GM19025 (cell line): ENCODE measurements around the gene MR1.

Experiments
- ATAC-seq: cut with Tn5 transposase; IDR thresholded peaks from one replicate; pipeline ENCODE4 v1.9.1; 2021; ENCODE audit warnings: mild to moderate bottlenecking, low read depth, moderate library complexity; ENCODE audit not compliant: unreplicated experiment

Gene MR1

GRCh38 chr1:181061891-181062835 lies 28.4 kb downstream of the MR1 start:
- ATAC-seq: peak; percentile 85

GRCh38 chr1:181062836-181063428 lies 29.1 kb downstream of the MR1 start:
- peak; percentile 56 for ATAC-seq

GRCh38 chr1:181064011-181064623 lies 30.3 kb downstream of the MR1 start:
- no peak for ATAC-seq

- no peak for ATAC-seq
Measured at GRCh38 chr1:181064702-181065101, 30.9 kb downstream of the MR1 start.

GRCh38 chr1:181073638-181074037 lies 39.9 kb downstream of the MR1 start:
- no peak for ATAC-seq

- no peak for ATAC-seq
Measured at GRCh38 chr1:181075766-181076350, 42.1 kb downstream of the MR1 start.

GRCh38 chr1:181076852-181077251 lies 43.1 kb downstream of the MR1 start:
- ATAC-seq: no peak

- ATAC-seq: no peak
Measured at GRCh38 chr1:181077576-181078242, 43.9 kb downstream of the MR1 start.

GRCh38 chr1:181079382-181079781 lies 45.6 kb downstream of the MR1 start:
- no peak for ATAC-seq

GRCh38 chr1:181079920-181080319 lies 46.1 kb downstream of the MR1 start:
- ATAC-seq: no peak

GRCh38 chr1:181080556-181080955 lies 46.8 kb downstream of the MR1 start:
- ATAC-seq: no peak

- no peak for ATAC-seq
Measured at GRCh38 chr1:181081395-181081794, 47.6 kb downstream of the MR1 start.

GRCh38 chr1:181083842-181084605 lies 50.2 kb downstream of the MR1 start:
- no peak for ATAC-seq

- ATAC-seq: no peak
Measured at GRCh38 chr1:181084606-181084969, 50.8 kb downstream of the MR1 start.

- ATAC-seq: no peak
Measured at GRCh38 chr1:181086091-181086490, 52.3 kb downstream of the MR1 start.

GRCh38 chr1:181086926-181087325 lies 53.1 kb downstream of the MR1 start:
- ATAC-seq: no peak

- no peak for ATAC-seq
Measured at GRCh38 chr1:181087400-181087901, 53.7 kb downstream of the MR1 start.

GRCh38 chr1:181088079-181089016 lies 54.6 kb downstream of the MR1 start, which contains the start of gene IER5:
Gene IER5 (plus strand): TSS chr1:181088700. CDS start chr1:181088903, 203 bp downstream.
- ATAC-seq: peak; percentile 65
